NCI-H187 (cell line): ENCODE results near the gene HYDIN.
"Not testable (repeated sequence)": the region's sequence is repeated elsewhere in the genome, so short reads cannot be mapped to it uniquely, and the experiment has no call there.

Experiments
- DNase-seq, 2 experiments: peaks; one replicate each; lab custom pipeline; 2025; lab: John Stamatoyannopoulos, UW

Gene HYDIN

GRCh38 chr16:70995799-70996198 is 234.7 kb downstream of the HYDIN start:
- not testable (repeated sequence) for DNase-seq

GRCh38 chr16:70992511-70992910 is 238.0 kb downstream of the HYDIN start:
- DNase-seq, result not testable (repeated sequence)

- not testable (repeated sequence) for DNase-seq
Measured at GRCh38 chr16:70987019-70987715, 243.4 kb downstream of the HYDIN start.

- not testable (repeated sequence) for DNase-seq
Measured at GRCh38 chr16:70984675-70985074, 245.8 kb downstream of the HYDIN start.

GRCh38 chr16:70968332-70968731 is 262.2 kb downstream of the HYDIN start:
- DNase-seq, result not testable (repeated sequence)

GRCh38 chr16:70960169-70960568 is 270.4 kb downstream of the HYDIN start:
- DNase-seq, result not testable (repeated sequence)

GRCh38 chr16:70954922-70955321 is 275.6 kb downstream of the HYDIN start:
- DNase-seq, result not testable (repeated sequence)

- DNase-seq, result not testable (repeated sequence)
Measured at GRCh38 chr16:70953824-70954223, 276.7 kb downstream of the HYDIN start.

- DNase-seq, result not testable (repeated sequence)
Measured at GRCh38 chr16:70943551-70943950, 287.0 kb downstream of the HYDIN start.

- not testable (repeated sequence) for DNase-seq
Measured at GRCh38 chr16:70939690-70940359, 290.7 kb downstream of the HYDIN start.

- not testable (repeated sequence) for DNase-seq
Measured at GRCh38 chr16:70936781-70937525, 293.6 kb downstream of the HYDIN start.

GRCh38 chr16:70935325-70935724 is 295.2 kb downstream of the HYDIN start:
- not testable (repeated sequence) for DNase-seq

- not testable (repeated sequence) for DNase-seq
Measured at GRCh38 chr16:70933746-70934145, 296.8 kb downstream of the HYDIN start.

GRCh38 chr16:70930757-70931156 is 299.8 kb downstream of the HYDIN start:
- DNase-seq, result not testable (repeated sequence)

GRCh38 chr16:70922164-70922563 is 308.4 kb downstream of the HYDIN start:
- DNase-seq, result not testable (repeated sequence)

GRCh38 chr16:70920661-70921060 is 309.9 kb downstream of the HYDIN start:
- DNase-seq, result not testable (repeated sequence)

GRCh38 chr16:70888208-70888607 is 342.3 kb downstream of the HYDIN start:
- not testable (repeated sequence) for DNase-seq

- DNase-seq, result not testable (repeated sequence)
Measured at GRCh38 chr16:70884652-70885051, 345.9 kb downstream of the HYDIN start.

- not testable (repeated sequence) for DNase-seq
Measured at GRCh38 chr16:70882311-70882710, 348.2 kb downstream of the HYDIN start.

- DNase-seq, result not testable (repeated sequence)
Measured at GRCh38 chr16:70877895-70878294, 352.6 kb downstream of the HYDIN start.

- not testable (repeated sequence) for DNase-seq
Measured at GRCh38 chr16:70876442-70876841, 354.1 kb downstream of the HYDIN start.

GRCh38 chr16:70864698-70865097 is 365.8 kb downstream of the HYDIN start:
- DNase-seq, result not testable (repeated sequence)
